Measurements from ENCODE around the gene NEK1.

Gene NEK1

DNA sequence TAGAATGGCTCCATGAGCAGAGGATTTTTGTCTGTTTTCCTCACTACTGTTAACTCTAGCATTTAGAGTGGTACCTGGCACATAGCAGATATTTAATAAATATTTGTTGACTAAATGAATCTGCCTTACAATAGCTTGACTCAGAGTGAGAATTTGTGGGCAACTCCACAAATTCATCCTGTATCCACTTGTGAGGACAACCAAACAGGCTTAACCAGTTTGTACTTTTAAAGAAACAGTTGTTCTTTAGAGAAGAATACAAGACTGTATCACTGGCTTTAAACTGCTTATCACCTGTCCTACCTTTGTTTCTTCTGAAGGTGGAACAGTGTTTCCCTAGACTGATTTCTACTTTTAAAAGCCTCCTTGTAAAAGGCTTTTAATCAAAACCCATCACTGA is 200.3 kb downstream of the NEK1 start:
- no peak for TF ChIP-seq JUND (IDR thresholded peaks at IDR 0.05; ENCODE audit: low read depth)
- DNase-seq (ENCODE audit: low read depth in 1 of 2, low spot score in 1 of 2) = peak in 1 of 2 experiments; percentile 27
- in situ Hi-C loops (cut with HindIII; ENCODE audit: low pct_unique_long_range_greater_than_20kb, low sequenced_read_pairs) = no loop called here

DNA sequence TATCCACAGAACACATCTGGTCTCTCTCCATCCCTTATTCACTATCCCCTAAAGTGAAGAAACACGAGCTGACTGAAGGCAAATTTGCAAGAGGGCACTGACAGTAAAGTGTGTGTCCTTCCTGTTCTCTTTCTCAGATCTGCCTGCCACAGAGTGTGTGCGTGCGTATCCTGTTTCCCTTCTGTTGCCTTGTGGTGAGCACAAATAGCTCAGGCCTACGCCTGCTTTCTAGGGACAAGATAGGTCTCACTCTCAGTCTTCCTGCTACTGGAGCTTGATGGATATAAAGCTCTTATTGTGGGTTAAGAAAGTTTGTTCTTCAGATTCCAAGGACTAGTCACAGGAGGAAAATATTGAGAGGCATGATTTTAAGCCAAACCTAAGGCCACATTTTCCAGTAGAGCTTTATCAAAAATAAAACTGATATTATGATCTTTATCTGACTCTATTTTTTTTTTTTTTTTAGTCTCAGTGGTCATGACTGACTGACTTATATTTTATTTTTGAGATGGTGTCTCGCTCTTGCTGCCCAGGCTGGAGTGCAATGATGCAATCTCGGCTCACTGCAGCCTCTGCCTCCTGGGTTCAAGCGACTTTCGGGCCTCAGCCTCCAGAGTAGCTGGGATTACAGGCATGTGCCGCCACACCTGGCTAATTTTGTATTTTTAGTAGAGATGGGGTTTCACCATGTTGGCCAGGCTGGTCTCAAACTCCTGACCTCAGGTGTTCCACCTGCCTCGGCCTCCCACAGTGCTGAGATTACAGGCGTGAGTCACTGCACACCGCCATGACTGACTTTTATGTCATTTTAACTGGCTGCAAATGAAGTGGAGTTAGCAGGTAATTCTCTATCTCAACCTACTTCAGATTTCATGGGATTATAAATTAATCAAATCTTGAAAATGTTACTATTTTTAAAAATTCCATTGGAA is 201.3 kb downstream of the NEK1 start:
- peak in 1 of 2 experiments; percentile 10 for DNase-seq (ENCODE audit: low read depth in 1 of 2, low spot score in 1 of 2)
- in situ Hi-C loops (cut with HindIII; ENCODE audit: low pct_unique_long_range_greater_than_20kb, low sequenced_read_pairs) = no loop called here

DNA sequence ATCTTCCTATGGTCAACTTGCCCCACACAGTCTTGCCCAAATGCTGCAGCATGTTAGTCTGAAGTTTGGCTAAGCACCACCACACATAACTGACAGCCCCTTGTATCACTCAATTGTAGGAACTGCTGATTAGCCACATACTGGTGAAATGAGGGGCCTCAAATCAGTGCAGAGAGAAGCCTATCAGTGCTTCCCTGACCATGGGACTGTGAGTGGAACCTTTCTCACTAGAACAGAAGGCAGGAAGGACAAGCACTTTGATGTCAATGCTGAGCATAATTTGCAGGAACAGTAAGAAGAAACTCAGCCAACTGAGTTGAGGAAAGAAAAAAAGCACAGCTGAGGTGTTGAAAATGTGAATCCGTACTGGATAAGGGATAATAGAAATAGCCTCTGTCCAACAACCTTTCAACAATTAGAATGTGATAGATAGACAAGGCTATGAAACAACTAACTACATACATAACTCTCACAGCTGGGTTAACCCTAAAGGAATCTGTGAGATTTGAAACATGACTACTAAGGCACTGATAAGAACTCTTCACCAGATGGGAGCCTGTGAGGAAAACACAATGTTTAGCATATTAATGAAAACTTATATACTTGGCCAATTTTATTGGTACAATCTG is 205.1 kb downstream of the NEK1 start:
- in situ Hi-C loops (cut with HindIII; ENCODE audit: low pct_unique_long_range_greater_than_20kb, low sequenced_read_pairs) = no loop called here
- no peak for DNase-seq (ENCODE audit: low read depth in 1 of 2, low spot score in 1 of 2)
- TF ChIP-seq JUND (IDR thresholded peaks at IDR 0.05; ENCODE audit: low read depth) = no peak

More for the DNA sequence above, 201.3 kb downstream of the NEK1 start:
- no peak for TF ChIP-seq JUND (IDR thresholded peaks at IDR 0.05; ENCODE audit: low read depth)

GRCh38 chr4:169404960-169405359 is 207.4 kb downstream of the NEK1 start:
- TF ChIP-seq JUND (IDR thresholded peaks at IDR 0.05; ENCODE audit: low read depth) = no peak
- no peak for DNase-seq (ENCODE audit: low read depth in 1 of 2, low spot score in 1 of 2)

DNA sequence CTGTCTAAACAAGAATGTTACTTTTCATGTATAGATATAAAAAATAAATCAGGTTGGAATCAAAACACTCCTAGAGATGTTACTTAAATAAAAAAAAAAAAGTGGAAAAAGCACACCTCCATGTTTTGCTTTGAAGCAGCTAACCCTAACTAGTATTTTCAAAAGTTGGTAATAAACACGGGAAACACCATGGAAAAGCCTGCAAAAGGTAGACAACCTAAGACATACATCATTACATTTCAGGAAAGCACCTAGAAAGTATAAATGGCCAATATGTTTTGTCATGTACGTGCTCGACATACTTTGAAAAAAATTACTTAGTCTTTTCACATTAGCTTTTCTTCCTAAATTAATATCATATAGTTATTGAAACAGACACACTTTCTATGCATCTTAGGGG is 211.6 kb downstream of the NEK1 start:
- no peak for DNase-seq (ENCODE audit: low read depth in 1 of 2, low spot score in 1 of 2)
- no peak for TF ChIP-seq JUND (IDR thresholded peaks at IDR 0.05; ENCODE audit: low read depth)
- in situ Hi-C loops (cut with HindIII; ENCODE audit: low pct_unique_long_range_greater_than_20kb, low sequenced_read_pairs) = no loop called here

More at GRCh38 chr4:169404960-169405359, 207.4 kb downstream of the NEK1 start:
- in situ Hi-C loops (cut with HindIII; ENCODE audit: low pct_unique_long_range_greater_than_20kb, low sequenced_read_pairs) = no loop called here

GRCh38 chr4:169399976-169400767 is 212.2 kb downstream of the NEK1 start:
- no peak for DNase-seq (ENCODE audit: low read depth in 1 of 2, low spot score in 1 of 2)
- no peak for TF ChIP-seq JUND (IDR thresholded peaks at IDR 0.05; ENCODE audit: low read depth)
- in situ Hi-C loops (cut with HindIII; ENCODE audit: low pct_unique_long_range_greater_than_20kb, low sequenced_read_pairs) = no loop called here

DNA sequence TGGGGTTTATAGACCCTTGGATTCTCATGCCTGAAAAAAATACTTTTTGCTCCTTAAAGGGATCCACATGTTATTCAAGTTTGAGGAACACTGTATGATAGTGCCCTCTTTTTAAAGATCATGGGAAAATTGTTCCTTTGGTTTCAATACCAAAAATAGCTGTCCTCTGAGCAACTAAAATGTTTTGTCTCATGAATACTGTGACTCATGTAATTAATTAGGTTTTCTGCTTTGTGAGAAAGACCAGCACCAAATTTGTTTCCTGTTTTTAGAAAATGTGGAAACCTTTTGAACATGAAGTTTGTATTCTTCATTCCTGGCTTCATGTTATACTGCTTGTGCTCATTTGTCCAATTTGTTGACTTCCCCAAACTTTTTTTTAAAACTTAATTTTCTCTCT is 214.1 kb downstream of the NEK1 start:
- no peak for TF ChIP-seq JUND (IDR thresholded peaks at IDR 0.05; ENCODE audit: low read depth)
- DNase-seq (ENCODE audit: low read depth in 1 of 2, low spot score in 1 of 2) = no peak
- in situ Hi-C loops (cut with HindIII; ENCODE audit: low pct_unique_long_range_greater_than_20kb, low sequenced_read_pairs) = no loop called here

DNA sequence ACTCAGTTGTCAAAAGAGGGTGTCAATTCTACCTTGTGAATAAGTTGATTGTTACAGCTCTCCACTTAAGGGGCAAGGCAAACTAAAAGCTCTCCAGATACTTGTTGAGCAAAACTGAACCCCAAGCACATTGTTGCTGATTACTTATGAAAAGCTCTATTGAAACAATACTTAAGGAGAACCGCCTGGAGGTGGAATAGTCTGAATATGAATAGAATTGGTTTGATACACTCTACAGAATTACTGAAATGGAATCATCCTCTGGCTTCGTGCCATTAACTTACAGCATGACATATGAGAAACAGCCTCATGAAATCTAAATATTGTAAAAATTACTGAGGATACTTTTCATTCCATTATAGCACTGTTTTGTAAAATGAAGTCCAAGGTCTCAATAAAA is 214.6 kb downstream of the NEK1 start:
- no peak for DNase-seq (ENCODE audit: low read depth in 1 of 2, low spot score in 1 of 2)
- in situ Hi-C loops (cut with HindIII; ENCODE audit: low pct_unique_long_range_greater_than_20kb, low sequenced_read_pairs) = no loop called here
- TF ChIP-seq JUND (IDR thresholded peaks at IDR 0.05; ENCODE audit: low read depth) = no peak

DNA sequence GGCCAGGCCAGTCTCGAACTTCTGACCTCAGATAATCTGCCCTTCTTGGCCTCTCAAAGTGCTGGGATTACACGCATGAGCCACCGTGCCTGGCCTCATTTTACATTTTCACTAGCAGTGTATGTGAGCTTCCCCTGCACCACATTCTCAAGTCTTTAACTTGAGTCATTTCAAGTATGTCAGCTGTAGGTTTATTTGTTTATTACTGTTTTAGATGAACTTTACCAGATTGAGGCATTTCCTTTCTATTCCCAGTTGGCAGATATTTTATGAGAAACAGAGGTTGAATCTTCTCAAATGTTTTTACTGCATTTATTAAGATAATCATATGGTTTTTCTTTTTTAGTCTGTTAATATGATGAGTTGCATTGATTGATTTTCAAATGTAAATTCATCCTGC is 227.0 kb downstream of the NEK1 start:
- no peak for TF ChIP-seq JUND (IDR thresholded peaks at IDR 0.05; ENCODE audit: low read depth)

GRCh38 chr4:169384779-169385178 is 227.6 kb downstream of the NEK1 start:
- in situ Hi-C loops (cut with HindIII; ENCODE audit: low pct_unique_long_range_greater_than_20kb, low sequenced_read_pairs) = no loop called here
- TF ChIP-seq JUND (IDR thresholded peaks at IDR 0.05; ENCODE audit: low read depth) = no peak
- no peak for DNase-seq (ENCODE audit: low read depth in 1 of 2, low spot score in 1 of 2)

More for the DNA sequence above, 227.0 kb downstream of the NEK1 start:
- in situ Hi-C loops (cut with HindIII; ENCODE audit: low pct_unique_long_range_greater_than_20kb, low sequenced_read_pairs) = no loop called here
- DNase-seq (ENCODE audit: low read depth in 1 of 2, low spot score in 1 of 2) = no peak

DNA sequence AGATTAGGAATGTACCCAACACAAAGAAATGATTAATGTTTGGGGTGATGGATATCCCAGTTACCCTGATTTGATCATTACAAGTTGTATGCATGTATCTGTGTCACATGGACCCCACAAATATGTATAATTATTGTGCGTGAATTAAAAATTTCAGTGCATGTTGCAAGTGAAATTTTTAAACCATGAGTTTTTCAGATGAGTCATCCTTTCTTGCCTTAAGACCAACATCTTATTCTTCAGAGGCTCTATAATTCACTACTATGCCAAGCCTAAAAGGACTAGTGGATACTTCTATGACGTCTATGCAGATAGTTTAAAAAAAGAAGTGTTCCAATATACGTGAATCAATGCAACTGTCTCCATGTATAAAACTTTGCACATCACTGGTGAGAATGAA is 228.7 kb downstream of the NEK1 start:
- DNase-seq (ENCODE audit: low read depth in 1 of 2, low spot score in 1 of 2) = no peak
- in situ Hi-C loops (cut with HindIII; ENCODE audit: low pct_unique_long_range_greater_than_20kb, low sequenced_read_pairs) = no loop called here
- no peak for TF ChIP-seq JUND (IDR thresholded peaks at IDR 0.05; ENCODE audit: low read depth)

DNA sequence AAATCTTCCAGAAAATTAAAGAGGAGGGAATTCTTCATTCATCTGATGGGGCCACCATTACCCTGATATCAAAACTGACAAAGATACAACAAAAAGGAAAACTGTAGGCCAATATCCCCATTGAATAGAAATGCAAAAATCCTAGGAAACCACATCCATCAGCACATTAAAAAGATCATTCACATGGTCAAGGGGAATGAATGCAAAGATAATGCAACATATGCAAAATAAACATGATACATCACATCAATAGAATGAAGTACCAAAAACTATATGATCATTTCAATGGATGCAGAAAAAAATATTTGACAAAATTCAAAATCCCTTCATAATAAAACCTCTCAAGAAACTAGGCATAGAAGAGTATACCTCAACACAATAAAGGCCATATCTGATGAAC is 232.7 kb downstream of the NEK1 start:
- no peak for TF ChIP-seq JUND (IDR thresholded peaks at IDR 0.05; ENCODE audit: low read depth)
- in situ Hi-C loops (cut with HindIII; ENCODE audit: low pct_unique_long_range_greater_than_20kb, low sequenced_read_pairs) = no loop called here
- no peak for DNase-seq (ENCODE audit: low read depth in 1 of 2, low spot score in 1 of 2)

All from T47D (cell line).